ENCODE data around the gene OR51B4.
"Not testable (repeated sequence)": the region's sequence is repeated elsewhere in the genome, so short reads cannot be mapped to it uniquely, and the experiment has no call there.

The OR51B4 gene, protein sequence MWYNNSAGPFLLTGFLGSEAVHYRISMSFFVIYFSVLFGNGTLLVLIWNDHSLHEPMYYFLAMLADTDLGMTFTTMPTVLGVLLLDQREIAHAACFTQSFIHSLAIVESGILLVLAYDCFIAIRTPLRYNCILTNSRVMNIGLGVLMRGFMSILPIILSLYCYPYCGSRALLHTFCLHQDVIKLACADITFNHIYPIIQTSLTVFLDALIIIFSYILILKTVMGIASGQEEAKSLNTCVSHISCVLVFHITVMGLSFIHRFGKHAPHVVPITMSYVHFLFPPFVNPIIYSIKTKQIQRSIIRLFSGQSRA

GRCh38 chr11:5301846-5302245, at the start of gene OR51B4:
OR51B4 (minus strand) TSS chr11:5301946; CDS start chr11:5301946, 0 bp downstream.
- DNase-seq: no peak

- DNase-seq: no peak
These were observed 49.5 kb upstream of the OR51B4 start, which contains the start of gene OR51B6 for GRCh38 chr11:5351208-5351607. OR51B6 (plus strand) TSS chr11:5351508; CDS start chr11:5351508, 0 bp downstream.

DNA sequence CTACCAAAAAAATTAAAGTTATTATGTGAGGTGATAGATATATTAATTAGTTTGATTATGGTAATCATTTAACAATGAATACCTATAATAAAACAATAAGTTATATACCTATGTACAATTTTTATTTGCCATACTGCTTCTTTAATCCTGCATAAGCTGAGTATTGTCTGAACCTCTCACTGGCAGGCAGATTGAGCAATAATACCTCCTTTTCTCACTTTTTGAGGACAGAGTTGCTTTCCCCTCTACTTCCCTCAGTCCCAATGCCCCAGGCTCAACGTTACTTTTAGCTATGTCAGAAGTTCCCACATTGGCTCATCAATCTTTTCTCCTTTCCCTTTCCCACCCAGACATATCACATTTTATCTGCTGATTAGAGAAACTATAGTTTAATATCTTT, 47.8 kb upstream of the OR51B4 start:
- DNase-seq: no peak

- no peak for DNase-seq
These were observed 46.9 kb upstream of the OR51B4 start for GRCh38 chr11:5348551-5349194.

DNA sequence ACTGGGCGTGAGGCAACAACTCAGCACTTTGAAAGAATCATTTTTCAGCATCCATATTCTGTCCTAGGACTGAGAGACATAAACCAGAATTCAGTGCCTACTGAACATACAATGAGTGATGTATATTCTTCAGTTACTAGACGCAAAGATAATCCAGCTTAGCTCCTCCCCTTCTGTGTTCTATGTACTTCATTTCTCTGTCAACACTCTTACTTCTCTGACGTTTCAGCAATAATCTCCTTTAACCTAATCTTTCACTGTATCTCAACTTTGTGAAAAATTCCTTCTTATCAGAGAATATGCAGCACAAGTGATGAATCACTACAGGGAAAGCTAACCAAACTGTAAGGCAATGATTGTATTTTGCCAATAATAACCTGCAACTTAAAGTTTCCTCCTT, 44.1 kb upstream of the OR51B4 start:
- DNase-seq: no peak

DNA sequence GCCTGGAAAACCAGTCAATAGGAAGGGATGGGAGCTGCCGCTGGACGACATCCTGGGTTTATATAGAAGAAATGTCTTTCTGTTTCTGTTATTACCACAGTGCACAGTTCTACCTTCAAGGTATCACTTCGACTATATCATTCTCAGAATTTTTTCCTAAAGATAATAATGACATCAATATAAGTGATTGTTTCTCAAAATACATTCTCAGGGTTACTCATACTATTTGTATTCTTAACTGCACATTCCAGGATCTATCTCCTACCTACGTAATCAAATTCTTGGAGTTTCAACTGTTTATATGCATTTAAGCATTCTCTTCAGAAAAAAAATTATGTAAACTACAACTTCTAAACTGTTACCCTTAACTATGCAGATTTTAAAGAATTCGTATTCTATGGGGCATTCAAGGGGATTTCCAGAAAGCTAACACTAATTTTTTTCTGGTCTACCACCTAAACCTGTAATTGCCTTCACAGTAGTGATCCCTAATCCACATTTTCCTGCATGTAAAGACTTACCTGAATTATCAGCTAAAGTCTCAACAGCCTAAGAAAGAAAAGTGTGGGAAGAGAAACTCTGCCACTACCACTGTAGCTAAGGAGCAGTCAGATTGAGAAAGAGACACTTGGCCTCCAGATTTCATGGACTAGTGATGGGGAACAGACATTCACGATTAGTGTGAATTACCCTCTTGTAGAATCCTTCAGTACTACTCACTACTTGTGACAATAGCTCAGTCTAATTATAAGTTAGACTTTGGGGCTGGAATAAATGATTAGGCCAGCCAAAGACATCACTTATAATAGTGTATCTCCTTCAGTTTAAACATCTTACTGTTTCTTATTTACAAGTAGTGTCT, 42.0 kb upstream of the OR51B4 start, which contains the start of gene OR51B5:
Gene OR51B5 (minus strand): TSS at position 51 of the 862 bp plus-strand sequence. CDS start 0 bp downstream, at position 51.
- DNase-seq: no peak

GRCh38 chr11:5339771-5340322, 38.1 kb upstream of the OR51B4 start:
- no peak for DNase-seq

DNA sequence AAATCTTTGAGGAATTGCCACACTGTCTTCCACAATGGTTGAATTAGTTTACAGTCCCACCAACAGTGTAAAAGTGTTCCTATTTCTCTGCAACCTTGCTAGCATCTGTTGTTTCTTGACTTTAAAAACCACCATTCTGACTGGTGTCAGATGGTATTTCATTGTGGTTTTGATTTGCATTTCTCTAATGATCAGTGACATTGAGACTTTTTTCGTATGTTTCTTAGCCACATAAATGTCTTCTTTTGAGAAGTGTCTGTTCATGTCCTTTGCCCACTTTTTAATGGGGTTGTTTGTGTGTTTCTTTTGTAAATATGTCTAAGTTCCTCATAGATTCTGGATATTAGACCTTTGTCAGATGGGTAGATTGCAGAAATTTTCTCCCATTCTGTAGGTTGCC, 35.5 kb upstream of the OR51B4 start:
- not testable (repeated sequence) for DNase-seq

- DNase-seq: no peak
These were observed 34.6 kb upstream of the OR51B4 start for GRCh38 chr11:5336331-5336730.

GRCh38 chr11:5335170-5335569, 33.4 kb upstream of the OR51B4 start:
- no peak for DNase-seq

- no peak for DNase-seq
These were observed 22.5 kb upstream of the OR51B4 start, which contains the start of gene OR51B2 for GRCh38 chr11:5324197-5324596. OR51B2 (minus strand) TSS chr11:5324297; CDS start chr11:5324297, 0 bp downstream.

DNA sequence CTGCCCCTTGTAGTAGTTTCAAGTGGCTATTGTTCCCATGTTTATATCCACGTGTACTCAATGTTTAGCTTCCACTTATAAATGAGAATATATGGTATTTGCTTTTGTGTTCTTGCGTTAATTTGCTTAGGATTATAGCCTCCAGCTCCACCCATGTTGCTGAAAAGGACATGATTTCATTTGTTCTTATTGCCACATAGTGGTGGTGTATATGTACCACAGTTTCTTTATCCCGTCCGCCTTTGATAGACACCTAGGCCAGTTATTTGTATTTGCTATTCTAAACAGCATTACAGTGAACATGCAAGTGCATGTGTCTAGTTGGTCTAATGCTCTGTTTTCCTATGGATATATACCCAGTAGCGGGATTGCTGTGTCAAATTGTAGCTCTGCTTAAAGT, 15.5 kb upstream of the OR51B4 start:
- peak; percentile 10 for DNase-seq

DNA sequence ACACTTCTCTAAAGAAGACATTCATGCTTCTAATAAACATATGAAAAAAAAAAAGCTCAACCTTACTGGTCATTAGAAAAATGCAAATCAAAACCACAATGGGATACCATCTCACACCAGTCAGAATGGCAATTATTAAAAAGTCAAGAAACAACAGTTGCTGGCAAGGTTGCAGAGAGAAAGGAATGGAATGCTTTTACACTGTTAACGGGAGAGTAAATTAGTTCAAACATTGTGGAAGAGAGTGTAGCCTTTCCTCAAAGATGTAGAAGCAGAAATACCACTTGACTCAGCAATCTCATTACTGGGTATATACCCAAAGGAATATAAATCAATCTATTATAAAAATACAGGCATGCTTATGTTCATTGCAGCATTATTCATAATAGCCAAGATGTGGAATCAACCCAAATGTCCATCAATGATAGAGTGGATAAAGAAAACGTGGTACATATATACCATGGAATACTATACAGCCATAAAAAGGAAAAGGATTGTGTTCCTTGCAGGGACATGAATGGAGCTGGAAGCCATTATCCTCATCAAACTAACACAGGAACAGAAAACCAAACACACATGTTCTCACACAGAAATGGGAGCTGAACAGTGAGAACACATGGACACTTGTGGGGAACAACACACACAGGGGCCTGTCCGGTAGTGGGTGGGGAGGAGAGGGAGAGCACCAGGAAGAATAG, 11.7 kb upstream of the OR51B4 start:
- DNase-seq: not testable (repeated sequence)

GRCh38 chr11:5310423-5310822, 8.7 kb upstream of the OR51B4 start:
- DNase-seq: no peak

DNA sequence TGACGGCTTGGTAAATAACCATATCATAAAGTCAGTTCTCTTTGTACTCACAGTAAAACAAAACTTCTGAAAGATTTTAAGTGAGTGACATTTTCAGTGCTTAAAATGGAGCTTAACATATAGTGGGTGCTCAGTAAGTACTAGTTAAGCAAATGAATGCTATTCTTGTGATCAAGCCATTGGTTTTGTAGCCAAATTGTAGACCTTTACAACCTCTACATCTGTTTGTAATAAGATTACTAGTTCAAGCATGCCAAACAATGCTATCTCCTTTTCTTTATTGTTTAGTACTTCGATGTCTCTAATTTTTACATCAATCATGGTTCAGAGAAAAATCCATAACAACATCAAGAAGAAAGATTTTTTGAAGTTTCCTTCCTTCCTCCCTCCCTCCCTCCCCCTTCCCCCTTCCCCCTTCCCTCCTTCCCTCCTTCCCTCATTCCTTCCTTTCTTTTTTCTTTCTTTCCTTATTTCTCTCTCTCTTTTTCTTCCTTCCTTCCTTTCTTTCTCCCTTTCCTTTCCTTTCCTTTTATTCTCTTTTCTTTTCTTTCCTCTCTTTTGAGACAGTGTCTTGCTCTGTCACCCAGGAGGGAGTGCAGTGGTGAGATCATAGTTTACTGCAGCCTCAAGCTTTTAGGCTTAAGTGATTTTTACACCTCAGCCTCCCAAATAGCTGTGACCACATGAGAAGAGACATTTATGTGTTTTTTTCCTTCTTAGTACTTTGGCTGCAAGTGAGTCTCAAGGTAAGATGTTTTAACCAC, 5.7 kb upstream of the OR51B4 start:
- no peak for DNase-seq

DNA sequence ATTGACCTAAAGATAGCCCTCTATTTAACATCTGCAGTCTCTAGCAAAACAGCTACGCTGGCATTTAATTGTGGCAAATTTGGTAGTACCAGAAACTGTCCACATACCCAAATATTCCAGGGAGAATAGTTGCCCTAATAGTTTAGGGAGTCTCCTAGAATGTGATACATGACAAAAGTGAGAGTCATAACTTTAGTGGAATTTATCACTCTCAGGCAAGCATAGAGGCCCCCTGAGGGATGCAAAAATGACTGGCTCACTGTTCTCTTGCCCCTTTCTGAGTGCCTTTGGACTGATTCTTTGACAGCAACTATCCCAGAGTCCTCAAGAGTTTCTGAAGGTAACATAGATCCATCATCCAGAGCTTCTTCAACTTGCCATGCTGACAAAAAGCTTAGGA, 2.3 kb upstream of the OR51B4 start:
- DNase-seq: no peak

DNA sequence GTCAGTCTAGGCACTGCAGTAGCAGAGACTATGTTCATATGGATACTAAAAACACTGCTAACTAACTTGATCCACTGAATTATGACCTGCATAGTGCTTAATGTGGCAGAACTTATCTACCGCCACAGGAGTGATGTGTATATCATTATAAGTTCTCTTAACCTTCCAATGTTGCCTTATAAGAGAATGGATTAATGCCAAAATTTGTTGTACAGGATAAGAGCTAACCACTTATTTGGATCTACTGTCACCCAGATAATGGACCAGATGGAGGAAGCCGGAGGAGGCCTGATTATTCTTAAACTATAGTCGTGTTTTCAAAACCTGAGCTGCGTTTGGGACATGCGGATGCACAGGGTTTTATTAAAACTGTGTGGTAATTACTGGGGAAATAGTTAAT, 1.9 kb upstream of the OR51B4 start:
- DNase-seq: no peak

DNA sequence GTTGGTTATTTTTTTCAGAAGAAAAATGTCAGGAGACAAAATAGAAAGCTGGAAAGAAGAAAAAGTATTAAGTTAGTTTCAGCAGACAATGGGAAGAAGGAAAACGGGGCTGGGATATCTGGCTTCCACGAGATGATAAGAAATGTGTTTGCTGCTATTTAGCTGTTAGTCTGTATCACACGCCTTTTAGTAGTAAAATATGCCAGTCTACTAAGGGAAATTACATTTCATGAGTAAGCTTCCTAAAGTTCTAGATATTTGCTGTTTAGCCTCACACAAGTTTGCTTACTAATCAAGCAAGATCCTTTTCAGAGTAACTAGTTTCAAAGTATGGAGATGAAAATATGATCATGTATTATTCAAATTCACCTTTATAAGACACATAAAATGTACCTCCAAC, 1.5 kb downstream of the OR51B4 start:
- no peak for DNase-seq

GRCh38 chr11:5298451-5298850, 3.3 kb downstream of the OR51B4 start:
- DNase-seq: no peak

- no peak for DNase-seq
These were observed 3.9 kb downstream of the OR51B4 start for GRCh38 chr11:5297721-5298323.

DNA sequence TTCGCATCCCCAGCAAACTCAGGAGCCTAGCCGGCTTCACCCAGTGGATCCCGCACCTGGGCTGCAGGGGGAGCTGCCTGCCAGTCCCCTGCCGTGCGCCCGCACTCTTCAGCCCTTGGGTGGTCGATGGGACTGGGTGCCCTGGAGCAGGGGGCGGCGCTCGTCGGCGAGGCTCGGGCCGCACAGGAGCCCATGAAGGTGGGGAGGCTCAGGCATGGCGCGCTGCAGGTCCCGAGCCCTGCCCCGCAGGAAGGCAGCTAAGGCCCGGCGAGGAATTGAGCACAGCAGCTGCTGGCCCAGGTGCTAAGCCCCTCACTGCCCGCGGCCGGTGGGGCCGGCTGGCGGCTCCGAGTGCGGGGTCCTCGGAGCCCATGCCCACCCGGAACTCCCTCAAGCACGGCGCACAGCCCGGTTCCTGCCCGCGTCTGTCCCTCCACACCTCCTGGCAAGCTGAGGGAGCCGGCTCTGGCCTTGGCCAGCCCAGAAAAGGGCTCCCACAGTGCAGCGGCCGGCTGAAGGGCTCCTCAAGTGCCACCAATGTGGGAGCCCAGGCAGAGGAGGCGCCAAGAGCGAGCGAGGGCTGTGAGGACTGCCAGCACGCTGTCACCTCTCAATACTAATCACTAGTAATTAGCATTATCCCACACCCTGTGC, 7.3 kb downstream of the OR51B4 start:
- not testable (repeated sequence) for DNase-seq

All from NCI-H345 (cell line).